ENCODE results near the gene HDAC4.
"Not testable (repeated sequence)": the region's sequence is repeated elsewhere in the genome, so short reads cannot be mapped to it uniquely, and the experiment has no call there.

The HDAC4 gene

DNA sequence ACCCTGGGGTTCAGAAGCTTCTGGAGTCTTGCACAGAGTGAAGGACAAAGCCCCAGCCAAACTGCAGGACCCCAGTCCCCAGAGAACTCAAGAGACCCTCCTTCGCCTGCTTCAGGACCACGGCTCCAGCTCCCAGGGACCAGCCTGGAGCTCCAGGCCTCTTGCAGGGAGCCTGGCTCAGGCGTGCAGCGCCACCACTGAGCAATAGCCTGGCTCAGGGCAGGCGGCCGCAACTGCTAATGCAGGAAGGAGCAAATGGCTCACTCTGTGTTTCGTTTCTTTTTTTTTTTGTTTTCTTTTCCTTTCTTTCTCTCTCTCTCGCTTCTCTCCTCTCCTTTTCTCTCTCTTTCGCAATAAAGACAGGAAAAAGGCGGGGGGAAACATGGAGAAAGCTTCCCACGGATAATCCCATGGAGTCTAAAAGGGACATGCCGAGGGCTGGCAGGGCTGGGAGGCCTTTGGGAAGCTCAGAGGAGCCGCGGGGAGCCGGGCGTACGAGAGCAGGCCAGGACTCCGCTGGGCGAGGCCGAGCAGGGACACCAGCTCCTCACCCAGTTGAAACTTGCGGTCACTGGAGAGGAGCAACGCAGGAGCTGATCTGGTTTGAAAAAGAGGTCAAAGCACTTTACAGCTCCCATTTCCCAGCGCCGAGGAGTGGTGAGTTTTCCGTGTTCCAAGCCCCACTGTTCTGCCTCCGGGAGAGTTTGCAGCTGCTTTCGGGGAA is 308.1 kb downstream of the HDAC4 start:
- DNase-seq (ENCODE audit: low read depth, low spot score): no peak

DNA sequence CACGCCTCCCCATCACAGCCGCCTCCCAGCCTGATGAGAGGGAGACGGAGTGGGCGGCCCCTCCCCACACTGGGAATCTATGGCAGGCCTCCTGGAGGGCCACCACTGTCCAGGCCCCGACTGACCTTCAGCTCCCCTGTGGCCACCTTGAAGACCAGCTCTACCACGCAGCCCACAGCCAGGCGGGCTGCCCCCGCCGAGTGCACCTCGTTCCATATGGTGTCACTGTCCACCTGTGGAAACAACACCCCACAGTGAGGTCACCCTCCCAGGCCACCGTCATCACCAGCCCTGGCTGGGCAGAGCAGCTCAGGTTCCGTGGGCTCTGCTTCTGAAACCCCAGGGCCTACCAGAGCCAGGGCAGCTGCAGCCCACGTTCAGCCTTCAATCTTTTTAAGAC is 310.9 kb downstream of the HDAC4 start:
- DNase-seq (ENCODE audit: low read depth, low spot score): no peak

DNA sequence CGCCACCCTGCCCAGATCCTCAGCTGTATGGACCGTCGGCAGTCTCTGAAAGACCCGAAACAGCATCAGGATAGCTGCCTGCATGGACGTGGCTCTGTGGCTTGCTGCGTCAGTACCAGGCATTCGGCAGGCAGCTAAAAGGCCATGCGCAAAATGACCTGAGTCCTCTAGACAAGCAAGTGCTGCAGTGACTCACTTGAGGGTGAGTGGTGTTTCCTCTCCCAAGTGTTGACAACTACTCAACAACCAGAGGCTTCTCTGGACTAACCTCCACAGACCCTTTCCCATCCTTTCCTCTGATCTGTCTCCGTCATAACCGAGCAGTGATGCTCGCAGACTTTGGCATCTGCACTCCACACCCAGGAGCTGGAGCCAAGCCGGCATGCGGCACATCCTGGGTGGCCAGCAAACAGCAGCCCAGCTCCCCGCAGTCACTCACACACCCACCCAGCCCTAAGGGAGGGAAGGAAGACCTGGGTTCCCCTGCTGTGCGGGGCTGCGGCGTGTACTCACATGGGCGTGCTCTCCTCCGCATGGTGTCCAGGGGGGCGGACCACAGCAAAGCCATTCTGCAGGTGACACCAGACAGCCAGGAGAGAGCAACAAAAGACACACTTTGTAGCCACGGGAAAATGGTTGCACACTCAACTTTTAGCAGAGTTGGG is 313.6 kb downstream of the HDAC4 start:
- DNase-seq (ENCODE audit: low read depth, low spot score): no peak

DNA sequence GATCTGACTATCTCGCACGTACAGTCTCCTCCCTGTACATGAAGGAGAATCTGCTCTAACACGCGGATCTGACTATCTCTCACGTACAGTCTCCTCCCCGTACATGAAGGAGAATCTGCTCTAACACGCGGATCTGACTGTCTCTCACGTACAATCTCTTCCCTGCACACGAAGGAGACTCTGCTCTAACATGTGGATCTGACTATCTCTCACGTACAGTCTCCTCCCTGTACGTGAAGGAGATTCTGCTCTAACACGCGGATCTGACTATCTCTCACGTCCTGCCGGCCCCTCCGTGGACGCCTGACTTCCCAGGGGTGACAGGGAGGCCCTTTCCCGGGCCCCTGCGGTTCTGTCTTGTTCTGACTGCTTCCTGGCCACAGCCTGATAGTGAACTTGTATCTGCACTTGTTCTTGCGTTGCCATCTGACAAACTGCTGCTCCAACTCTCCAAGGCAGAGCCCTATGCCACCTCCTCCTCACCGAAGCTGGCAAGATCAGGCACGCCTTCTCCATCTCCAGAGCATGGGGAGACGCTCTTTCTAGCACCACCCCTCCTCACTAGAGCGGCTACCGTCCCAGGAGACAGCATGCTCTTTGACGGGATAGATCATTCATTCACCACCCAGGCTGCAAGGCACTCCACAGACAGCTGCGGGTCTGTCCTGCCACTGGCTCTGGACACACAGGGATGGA is 314.3 kb downstream of the HDAC4 start:
- no peak for DNase-seq (ENCODE audit: low read depth, low spot score)

DNA sequence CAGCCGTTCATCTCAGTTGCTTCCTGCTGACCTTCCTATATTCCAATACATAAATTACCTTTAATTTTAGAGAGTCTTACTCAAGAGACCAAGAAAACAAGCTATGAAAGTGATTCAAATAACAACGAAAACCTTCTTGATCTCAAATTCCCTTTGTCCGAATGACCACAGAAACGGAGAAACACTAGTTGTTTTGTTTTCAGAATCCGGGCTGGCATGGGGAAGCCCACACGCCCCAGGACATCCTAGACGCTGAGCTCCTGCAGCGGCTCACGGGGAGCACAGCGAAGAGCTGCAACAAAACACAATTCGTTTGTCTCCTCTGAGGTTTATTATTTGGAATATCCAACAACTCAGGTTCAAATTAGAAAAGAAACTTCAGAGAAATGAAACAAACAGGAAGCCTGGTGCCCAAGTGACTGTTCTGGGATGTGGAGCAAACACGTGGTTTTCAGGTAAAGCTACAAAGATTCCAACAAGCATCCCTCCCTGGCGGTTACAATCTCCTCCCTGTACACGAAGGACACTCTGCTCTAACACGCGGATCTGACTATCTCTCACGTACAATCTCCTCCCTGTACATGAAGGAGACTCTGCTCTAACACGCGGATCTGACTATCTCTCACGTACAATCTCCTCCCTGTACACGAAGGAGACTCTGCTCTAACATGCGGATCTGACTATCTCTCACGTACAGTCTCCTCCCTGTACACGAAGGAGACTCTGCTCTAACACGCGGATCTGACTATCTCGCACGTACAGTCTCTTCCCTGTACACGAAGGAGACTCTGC is 315.4 kb downstream of the HDAC4 start:
- no peak for DNase-seq (ENCODE audit: low read depth, low spot score)

DNA sequence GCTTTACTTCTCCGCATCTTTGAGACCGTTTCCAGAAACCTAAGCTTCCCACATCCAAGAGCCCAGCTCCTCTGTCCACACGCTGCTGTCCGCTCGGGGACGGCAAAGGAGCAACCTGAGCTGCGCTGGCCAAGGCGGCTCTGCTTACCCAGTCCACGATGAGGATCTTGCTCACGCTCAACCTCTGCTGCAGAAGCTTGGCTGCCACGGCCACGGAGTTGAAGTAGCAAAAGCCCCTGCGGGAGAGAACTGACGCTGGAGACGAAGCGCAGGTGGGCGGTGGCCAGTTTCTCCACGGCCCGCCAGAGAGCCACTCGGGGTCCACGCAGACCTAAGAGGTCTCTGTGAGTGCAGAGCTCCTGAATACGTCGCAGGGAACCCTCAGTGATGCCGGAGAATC is 316.8 kb downstream of the HDAC4 start:
- DNase-seq (ENCODE audit: low read depth, low spot score): no peak

- no peak for DNase-seq (ENCODE audit: low read depth, low spot score)
Observed at GRCh38 chr2:239082425-239082824, 318.4 kb downstream of the HDAC4 start.

- DNase-seq (ENCODE audit: low read depth, low spot score): no peak
Observed at GRCh38 chr2:239081622-239082021, 319.2 kb downstream of the HDAC4 start.

GRCh38 chr2:239081046-239081445 is 319.8 kb downstream of the HDAC4 start:
- no peak for DNase-seq (ENCODE audit: low read depth, low spot score)

DNA sequence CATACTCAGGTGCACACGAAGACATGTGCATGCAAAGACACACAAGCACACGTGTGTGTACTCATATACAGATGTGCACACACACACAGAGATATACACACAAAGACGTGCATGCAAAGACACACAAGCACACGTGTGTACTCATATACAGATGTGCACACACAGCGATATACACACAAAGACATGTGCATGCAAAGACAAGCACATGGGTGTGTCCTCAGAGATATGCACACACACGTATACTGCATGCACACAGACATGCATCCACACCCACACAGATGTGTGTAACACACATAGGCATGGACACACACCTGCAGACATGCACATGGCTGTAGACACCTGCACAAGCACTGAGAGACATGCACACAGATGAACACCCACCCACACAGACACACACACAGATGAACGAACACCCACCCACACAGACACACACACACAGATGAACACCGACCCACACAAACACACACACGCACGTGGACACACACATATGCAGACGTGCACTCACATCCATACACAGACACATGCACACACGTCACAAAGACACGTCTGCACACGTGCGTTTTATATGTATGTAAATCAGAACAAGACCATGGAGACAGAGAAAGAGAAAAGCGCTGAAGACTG is 321.0 kb downstream of the HDAC4 start:
- no peak for DNase-seq (ENCODE audit: low read depth, low spot score)

GRCh38 chr2:239078128-239078924 is 322.5 kb downstream of the HDAC4 start:
- no peak for DNase-seq (ENCODE audit: low read depth, low spot score)

- DNase-seq (ENCODE audit: low read depth, low spot score): no peak
Observed at GRCh38 chr2:239077260-239077659, 323.6 kb downstream of the HDAC4 start.

DNA sequence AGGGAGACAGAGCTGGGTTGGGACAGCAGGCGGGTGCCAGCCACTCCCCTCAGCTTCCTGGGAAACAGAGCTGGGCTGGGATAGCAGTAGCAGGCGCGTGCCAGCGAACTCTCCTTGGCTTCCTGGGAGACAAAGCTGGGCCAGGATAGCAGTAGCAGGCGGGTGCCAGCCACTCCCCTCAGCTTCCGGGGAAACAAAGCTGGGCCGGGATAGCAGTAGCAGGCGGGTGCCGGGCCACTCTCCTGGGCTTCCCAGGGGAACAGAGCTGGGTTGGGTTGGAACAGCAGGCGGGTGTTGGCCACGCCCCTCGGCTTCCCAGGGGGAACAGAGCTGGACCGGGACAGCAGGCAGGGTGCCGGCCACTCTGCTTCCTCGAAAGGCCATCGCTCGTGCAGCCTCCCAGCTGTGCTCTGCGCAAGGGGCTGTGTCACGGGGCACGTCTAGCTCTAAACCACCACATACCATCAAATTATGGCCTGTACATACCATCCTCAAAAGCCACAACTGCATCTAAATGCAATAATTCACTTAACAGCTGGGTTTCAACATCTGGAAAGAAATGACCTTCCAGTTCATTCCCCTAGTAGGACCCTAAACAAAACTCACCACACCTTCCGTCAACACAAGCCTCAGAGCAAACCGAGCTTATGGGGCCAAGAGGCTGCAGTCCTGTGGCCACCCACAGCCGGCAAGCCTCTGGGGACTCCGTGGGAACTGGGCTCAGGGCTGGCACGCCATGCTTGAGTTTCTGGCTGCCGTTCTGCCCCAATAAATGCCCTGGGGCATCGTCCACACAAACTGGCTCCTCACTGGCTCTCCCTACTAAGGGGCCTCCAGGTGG is 324.7 kb downstream of the HDAC4 start:
- DNase-seq (ENCODE audit: low read depth, low spot score): no peak

DNA sequence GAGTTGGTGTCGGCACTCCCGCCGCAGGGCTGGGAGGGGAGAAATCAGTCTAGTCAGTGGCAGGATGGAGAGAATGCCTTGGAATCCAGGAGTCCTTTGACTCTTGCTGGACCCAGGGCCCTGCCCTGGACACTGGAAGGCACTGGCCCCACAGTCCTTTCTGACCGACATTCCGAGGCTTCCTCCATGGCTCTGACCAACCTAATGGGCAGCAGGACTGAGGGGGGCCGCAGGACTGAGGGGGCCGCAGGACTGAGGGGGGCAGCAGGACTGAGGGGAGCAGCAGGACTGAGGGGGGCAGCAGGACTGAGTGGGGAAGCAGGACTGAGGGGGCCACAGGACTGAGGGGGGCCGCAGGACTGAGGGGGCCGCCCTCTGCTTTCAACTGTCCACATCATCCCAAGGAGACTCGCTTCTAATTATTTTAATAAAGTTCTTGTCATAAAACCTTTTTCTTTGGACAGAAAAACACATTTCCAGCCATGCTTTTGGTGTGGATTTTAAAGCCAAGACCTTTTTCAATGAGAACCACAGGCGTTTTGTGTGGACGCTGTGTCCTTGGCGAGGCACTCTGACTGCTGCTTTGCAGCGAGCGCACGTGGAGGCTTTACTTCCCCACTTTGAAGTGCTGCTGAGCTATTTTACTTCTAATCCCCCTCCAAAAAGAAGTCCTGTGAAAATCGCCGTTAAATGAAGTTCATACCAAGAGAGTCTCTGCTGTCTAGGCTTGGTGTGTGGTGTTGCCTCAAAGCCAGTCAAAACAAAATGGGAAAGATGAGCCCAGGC is 326.9 kb downstream of the HDAC4 start:
- DNase-seq (ENCODE audit: low read depth, low spot score): no peak

GRCh38 chr2:239073270-239073669 is 327.6 kb downstream of the HDAC4 start:
- no peak for DNase-seq (ENCODE audit: low read depth, low spot score)

- no peak for DNase-seq (ENCODE audit: low read depth, low spot score)
Observed at GRCh38 chr2:239072786-239073185, 328.0 kb downstream of the HDAC4 start.

DNA sequence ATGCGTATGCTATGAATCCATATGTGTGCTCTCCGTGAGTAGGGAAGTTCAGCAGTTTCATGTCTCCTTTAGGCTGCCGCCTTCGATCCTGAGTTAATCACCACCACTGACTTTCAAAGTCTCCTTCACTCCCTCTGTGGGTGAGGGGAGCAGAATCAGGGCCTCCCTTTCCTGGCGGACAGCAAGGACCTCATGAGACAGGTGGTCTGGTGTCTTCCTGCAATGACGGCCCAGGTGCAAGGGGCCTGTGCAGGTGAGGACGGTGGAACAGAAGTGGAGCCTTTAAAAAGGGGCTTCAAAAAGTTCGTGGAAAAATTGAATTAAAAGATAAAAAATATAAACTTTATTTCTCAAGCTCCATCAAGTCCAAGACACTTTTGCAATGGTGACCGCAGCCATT is 330.4 kb downstream of the HDAC4 start:
- DNase-seq (ENCODE audit: low read depth, low spot score): no peak

DNA sequence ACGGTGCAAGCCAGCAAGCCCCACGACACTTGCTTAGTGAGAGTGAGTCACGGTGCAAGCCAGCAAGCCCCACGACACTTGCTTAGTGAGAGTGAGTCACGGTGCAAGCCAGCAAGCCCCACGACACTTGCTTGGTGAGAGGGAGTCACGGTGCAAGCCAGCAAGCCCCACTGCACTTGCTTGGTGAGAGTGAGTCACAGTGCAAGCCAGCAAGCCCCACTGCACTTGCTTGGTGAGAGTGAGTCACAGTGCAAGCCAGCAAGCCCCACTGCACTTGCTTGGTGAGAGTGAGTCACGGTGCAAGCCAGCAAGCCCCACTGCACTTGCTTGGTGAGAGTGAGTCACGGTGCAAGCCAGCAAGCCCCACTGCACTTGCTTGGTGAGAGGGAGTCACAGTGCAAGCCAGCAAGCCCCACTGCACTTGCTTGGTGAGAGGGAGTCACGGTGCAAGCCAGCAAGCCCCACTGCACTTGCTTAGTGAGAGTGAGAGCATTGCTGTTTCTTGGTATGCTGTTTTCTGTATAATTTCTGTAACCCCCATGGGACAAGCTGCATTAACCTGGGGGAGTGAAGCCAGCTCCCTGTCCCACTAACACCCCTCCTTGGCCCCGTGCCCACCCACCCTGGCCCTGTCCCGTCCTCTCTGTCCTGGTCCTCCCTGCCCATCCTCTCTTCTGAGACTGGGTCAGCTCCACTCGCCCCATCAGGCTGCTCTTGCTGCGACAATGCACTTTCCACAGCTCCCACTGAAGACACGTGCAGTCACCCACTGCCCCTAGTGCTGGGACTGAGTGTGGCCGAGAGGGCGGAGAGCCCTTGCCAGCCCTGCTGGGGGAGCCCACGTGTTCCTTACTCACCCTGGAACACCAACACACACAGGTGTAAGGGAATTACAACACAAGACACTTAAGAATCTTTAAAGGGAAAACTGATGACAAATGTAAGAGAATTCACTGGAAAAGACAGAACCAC is 331.2 kb downstream of the HDAC4 start:
- DNase-seq (ENCODE audit: low read depth, low spot score): not testable (repeated sequence)
